Uterus (tissue), 4 donors: ENCODE measurements around the gene SPI1. TPM values are rescaled to one million over a fixed set of nuclear protein-coding genes. Genes with fewer than 3 reads are reported as not detected.

Source experiments
- DNase-seq, 2 donors: peaks; one replicate each; pipeline ENCODE4 v3.0.0-alpha.2; 2019 to 2020
- H3K27ac ChIP-seq, 2 donors: fragments of 200-600 bp; sonication (generic); 1 replicate in 1 of 2; 2 replicates in 1 of 2; pipeline ENCODE4 v1.5.1; 2016 to 2018
- H3K27me3 ChIP-seq, 2 donors: fragments of 200-600 bp; sonication (generic); one replicate each; pipeline ENCODE4 v1.5.1; 2018 to 2019; ENCODE audit warnings: control low read depth in 1 of 2
- H3K36me3 ChIP-seq, 2 donors: fragments of 200-600 bp; sonication (generic); one replicate each; pipeline ENCODE4 v1.5.1; 2019; ENCODE audit warnings: control low read depth in 1 of 2
- H3K4me1 ChIP-seq, 2 donors: fragments of 200-600 bp; sonication (generic); one replicate each; pipeline ENCODE4 v1.5.1; 2018 to 2019; ENCODE audit warnings: control low read depth in 1 of 2
- H3K4me3 ChIP-seq, 2 donors: fragments of 200-600 bp; sonication (generic); 1 replicate in 1 of 2; 2 replicates in 1 of 2; pipeline ENCODE4 v1.5.1; 2018 to 2019; ENCODE audit warnings: mild to moderate bottlenecking in 1 of 2
- H3K9me3 ChIP-seq, 2 donors: fragments of 200-600 bp; sonication (generic); one replicate each; pipeline ENCODE4 v1.5.1; 2019; ENCODE audit warnings: control low read depth in 1 of 2
- POLR2A ChIP-seq, 2 donors: fragments of 450-650 bp; IDR thresholded peaks; one replicate each; pipeline ENCODE4 v1.6.1; 2016; ENCODE audit warnings: antibody characterized with exemption in 2 of 2, mild to moderate bottlenecking in 1 of 2, moderate library complexity in 1 of 2
- intact Hi-C: fragments of 100-400 bp; cut with DNase I; formaldehyde crosslinking; loops from one replicate; pipeline ENCODE4 v1.15.1; 2023; ENCODE audit warnings: low total_unique reads
- microRNA-seq: library from miRNA; unstranded; fragments of <30 nt; microRNA quantifications from one replicate; pipeline ENCODE4, GENCODE V29; 2016; ENCODE audit warnings: borderline microRNAs expressed, borderline replicate concordance
- small RNA-seq: library from RNA; depleted of rRNA; stranded (forward); fragments of <200 nt; gene quantifications from one replicate; pipeline ENCODE3, GENCODE V24; 2016
- total RNA-seq, 4 donors: library from RNA; depleted of rRNA in 3 of 4; stranded (reverse); fragments of >200 nt in 3 of 4; gene quantifications; one replicate each; pipeline versions ENCODE4 v1.1.0 to v1.2.4, GENCODE V29; 2014 to 2023
- TF ChIP-seq, protein P1 (sequence below), 4 experiments: fragments of 200-600 bp in 2 of 4; fragments of 450-650 bp in 2 of 4; sonication (generic) in 2 of 4; IDR thresholded peaks; one replicate each; pipeline ENCODE4 v1.5.1; 2016 to 2019; ENCODE audit warnings: antibody characterized with exemption in 4 of 4, mild to moderate bottlenecking in 2 of 4, moderate library complexity in 1 of 4
- donor health status: DM: yes; HTN: yes; CAD: no.

The SPI1 gene
- total RNA-seq, 4 donors from 2014 or later, result 4.9 to 9.7 (median 7.6) TPM

DNA sequence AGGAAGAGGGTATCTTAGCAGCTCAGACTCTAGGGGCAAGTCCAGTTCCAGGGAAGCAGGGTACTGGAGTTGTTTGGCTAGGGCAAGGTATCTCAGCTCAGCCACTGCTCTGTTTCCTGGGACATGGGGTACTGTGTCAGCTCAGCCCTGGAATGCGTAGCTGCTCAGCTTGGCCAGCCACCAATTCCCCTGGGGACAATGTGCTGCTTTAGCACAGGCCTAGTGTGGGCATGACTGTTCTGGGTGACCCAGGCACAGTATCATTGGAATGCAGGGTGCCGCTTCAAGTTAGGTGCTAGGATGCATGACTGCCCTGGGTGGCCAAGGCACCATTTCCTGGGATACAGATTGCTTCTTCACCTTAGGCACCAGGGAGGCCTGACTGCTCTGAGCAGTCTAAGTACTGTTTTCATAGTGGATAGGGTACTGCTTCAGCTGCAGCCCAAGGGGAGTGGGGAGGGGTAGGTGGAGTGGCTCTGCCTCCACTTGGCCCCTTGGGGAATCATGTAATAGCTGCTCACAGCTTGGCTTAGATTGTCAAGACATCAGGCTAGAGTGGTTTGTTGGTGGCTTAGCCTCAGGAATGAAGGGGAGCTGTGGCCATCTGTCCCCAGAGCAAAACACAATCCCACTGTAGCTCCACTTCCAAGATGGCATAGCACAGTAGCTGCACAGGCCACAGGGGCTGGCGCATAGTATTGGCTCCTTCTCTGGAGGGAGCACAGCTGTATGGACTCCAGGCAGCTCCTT is 72.4 kb downstream of the SPI1 start:
- H3K4me1 ChIP-seq, result no peaks in the 10 kb centered on the region

More for the DNA sequence above, 72.4 kb downstream of the SPI1 start:
- Histone ChIP-seq H3K9me3 (peaks cover 0 to 20% of the 10 kb centered on the region in 2 donors), H3K27ac (no peak overlapping the region), H3K36me3 (no peaks in the 10 kb centered on the region), H3K4me3 (no peak overlapping the region), H3K27me3 (no peaks in the 10 kb centered on the region)
- intact Hi-C loops, result no loop called here
- no peak for DNase-seq
- TF ChIP-seq, protein P1, sequence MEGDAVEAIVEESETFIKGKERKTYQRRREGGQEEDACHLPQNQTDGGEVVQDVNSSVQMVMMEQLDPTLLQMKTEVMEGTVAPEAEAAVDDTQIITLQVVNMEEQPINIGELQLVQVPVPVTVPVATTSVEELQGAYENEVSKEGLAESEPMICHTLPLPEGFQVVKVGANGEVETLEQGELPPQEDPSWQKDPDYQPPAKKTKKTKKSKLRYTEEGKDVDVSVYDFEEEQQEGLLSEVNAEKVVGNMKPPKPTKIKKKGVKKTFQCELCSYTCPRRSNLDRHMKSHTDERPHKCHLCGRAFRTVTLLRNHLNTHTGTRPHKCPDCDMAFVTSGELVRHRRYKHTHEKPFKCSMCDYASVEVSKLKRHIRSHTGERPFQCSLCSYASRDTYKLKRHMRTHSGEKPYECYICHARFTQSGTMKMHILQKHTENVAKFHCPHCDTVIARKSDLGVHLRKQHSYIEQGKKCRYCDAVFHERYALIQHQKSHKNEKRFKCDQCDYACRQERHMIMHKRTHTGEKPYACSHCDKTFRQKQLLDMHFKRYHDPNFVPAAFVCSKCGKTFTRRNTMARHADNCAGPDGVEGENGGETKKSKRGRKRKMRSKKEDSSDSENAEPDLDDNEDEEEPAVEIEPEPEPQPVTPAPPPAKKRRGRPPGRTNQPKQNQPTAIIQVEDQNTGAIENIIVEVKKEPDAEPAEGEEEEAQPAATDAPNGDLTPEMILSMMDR (IDR thresholded peaks at IDR 0.05), result no peak
- TF ChIP-seq POLR2A (IDR thresholded peaks at IDR 0.05), result no peak

Small RNA genes lying within 50 kb of the gene (microRNA-seq; reads per million reads assigned to microRNA genes)
- not detected for gene MIR4487

Small RNA genes lying within 50 kb of the gene (small RNA-seq; reads per million reads assigned to genes)
- gene MIR4487, result not detected

Other genes with a start within 250 kb of the SPI1 start
- gene ARFGAP2, start 201.7 kb downstream of the SPI1 start, total RNA-seq, result 100 to 1,000 TPM in 3 of 4 donors, 10 to 100 TPM in 1; 57.4 to 243 (median 151) TPM
- 10 to 100 TPM; 28.1 to 80.3 (median 47.1) TPM for gene PACSIN3, start 192.1 kb downstream of the SPI1 start, total RNA-seq
- gene DDB2, start 163.6 kb downstream of the SPI1 start, total RNA-seq, result 10 to 100 TPM; 13.8 to 65.9 (median 23.8) TPM
- 10 to 100 TPM; 25.6 to 36.6 (median 27.1) TPM for gene ACP2, start 129.7 kb downstream of the SPI1 start, total RNA-seq
- gene NR1H3, start 120.6 kb downstream of the SPI1 start, total RNA-seq, result 10 to 100 TPM; 14.1 to 49.0 (median 31.9) TPM
- 100 to 1,000 TPM in 1 of 4 donors, 10 to 100 TPM in 3; 26.8 to 234 (median 47.2) TPM for gene MADD, start 108.4 kb downstream of the SPI1 start, total RNA-seq
- gene MYBPC3, start 25.8 kb downstream of the SPI1 start, total RNA-seq, result under 1 TPM in 2 of 4 donors, not detected in 2; 0.09 to 0.14 TPM
- 10 to 100 TPM; 30.9 to 79.2 (median 64.2) TPM for gene SLC39A13, start 30.0 kb upstream of the SPI1 start, total RNA-seq
- 100 to 1,000 TPM in 1 of 4 donors, 10 to 100 TPM in 3; 43.8 to 161 (median 96.2) TPM for gene PSMC3, start 47.9 kb upstream of the SPI1 start, total RNA-seq
- under 1 TPM in 1 of 4 donors, not detected in 3; 0.41 TPM for gene RAPSN, start 70.6 kb upstream of the SPI1 start, total RNA-seq
- gene CELF1, start 174.6 kb upstream of the SPI1 start, total RNA-seq, result 100 to 1,000 TPM in 3 of 4 donors, 10 to 100 TPM in 1; 51.2 to 138 (median 121) TPM
- 10 to 100 TPM; 28.5 to 74.4 (median 48.7) TPM for gene PTPMT1, start 187.1 kb upstream of the SPI1 start, total RNA-seq
- 10 to 100 TPM in 3 of 4 donors, 1 to 10 TPM in 1; 9.7 to 36.3 (median 18.5) TPM for gene KBTBD4, start 200.4 kb upstream of the SPI1 start, total RNA-seq
- gene NDUFS3, start 200.5 kb upstream of the SPI1 start, total RNA-seq, result 10 to 100 TPM; 59.2 to 67.6 (median 62.5) TPM
- gene FAM180B, start 208.1 kb upstream of the SPI1 start, total RNA-seq, result under 1 TPM in 2 of 4 donors, not detected in 2; 0.21 to 0.30 TPM
- 10 to 100 TPM in 3 of 4 donors, 1 to 10 TPM in 1; 5.0 to 15.4 (median 14.8) TPM for gene C1QTNF4, start 215.9 kb upstream of the SPI1 start, total RNA-seq